ENCODE measurements around the gene WFDC8. TPM values are rescaled to one million over a fixed set of nuclear protein-coding genes. Genes with fewer than 3 reads are reported as not detected.
A peak's percentile ranks its signal among the peaks of the same experiment; 100 is the strongest.

Gene WFDC8
- total and polyA plus RNA-seq, 2 donors from 2014 or later = not detected

DNA sequence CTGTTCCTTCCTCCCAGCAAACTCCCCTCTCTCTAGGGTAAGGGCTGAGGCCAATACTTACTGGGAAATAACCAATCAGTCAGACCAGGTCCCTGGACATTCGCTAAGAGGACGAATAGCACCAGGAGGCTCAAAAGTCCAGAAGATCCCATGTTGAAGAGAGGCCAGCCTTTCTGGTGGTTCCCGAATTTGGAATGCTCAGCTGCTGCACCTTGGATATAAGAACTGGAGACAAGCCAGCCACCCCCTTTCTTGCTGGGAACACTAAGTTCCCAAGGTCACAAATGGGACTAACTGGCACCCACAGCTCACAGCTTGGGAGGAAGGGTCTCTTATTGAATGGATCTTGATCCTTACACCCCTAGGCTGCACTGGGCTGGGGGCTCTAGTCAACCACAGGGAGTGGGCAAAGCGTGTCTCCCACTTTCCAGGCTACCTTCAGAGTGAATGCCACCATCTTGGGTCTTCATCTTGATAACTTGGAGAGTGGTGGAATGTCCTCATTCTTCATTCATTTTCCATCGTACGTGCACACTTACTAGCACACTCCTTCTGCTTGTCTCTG lies 31.8 kb downstream of the WFDC8 start, which contains the start of gene EPPIN:
EPPIN (minus strand) TSS at position 196 of the 565 bp plus-strand sequence; CDS start at position 152, 44 bp downstream.
- Histone ChIP-seq H3K27me3 (ENCODE audit: control insufficient read depth, insufficient read depth, low read length) (no peaks in the 10 kb centered on the region), H3K9me3 (ENCODE audit: control insufficient read depth in 2 of 3, insufficient read depth in 1 of 3, low read length in 3 of 3) (no peaks in the 10 kb centered on the region), H3K36me3 (ENCODE audit: control insufficient read depth in 2 of 3, insufficient read depth in 3 of 3, low read length in 3 of 3) (no peaks in the 10 kb centered on the region), H3K4me3 (ENCODE audit: low read length in 3 of 3) (no peak within 1 kb of the TSS), H3K9ac (ENCODE audit: low read length in 3 of 3) (no peak within 1 kb of the TSS), H3K4me1 (ENCODE audit: control insufficient read depth in 2 of 3, insufficient read depth in 2 of 3, low read depth in 1 of 3, low read length in 3 of 3) (no peaks in the 10 kb centered on the region), H3K27ac (ENCODE audit: low read depth in 2 of 2, low read length in 2 of 2) (no peak within 1 kb of the TSS)
- TF ChIP-seq, protein P1, sequence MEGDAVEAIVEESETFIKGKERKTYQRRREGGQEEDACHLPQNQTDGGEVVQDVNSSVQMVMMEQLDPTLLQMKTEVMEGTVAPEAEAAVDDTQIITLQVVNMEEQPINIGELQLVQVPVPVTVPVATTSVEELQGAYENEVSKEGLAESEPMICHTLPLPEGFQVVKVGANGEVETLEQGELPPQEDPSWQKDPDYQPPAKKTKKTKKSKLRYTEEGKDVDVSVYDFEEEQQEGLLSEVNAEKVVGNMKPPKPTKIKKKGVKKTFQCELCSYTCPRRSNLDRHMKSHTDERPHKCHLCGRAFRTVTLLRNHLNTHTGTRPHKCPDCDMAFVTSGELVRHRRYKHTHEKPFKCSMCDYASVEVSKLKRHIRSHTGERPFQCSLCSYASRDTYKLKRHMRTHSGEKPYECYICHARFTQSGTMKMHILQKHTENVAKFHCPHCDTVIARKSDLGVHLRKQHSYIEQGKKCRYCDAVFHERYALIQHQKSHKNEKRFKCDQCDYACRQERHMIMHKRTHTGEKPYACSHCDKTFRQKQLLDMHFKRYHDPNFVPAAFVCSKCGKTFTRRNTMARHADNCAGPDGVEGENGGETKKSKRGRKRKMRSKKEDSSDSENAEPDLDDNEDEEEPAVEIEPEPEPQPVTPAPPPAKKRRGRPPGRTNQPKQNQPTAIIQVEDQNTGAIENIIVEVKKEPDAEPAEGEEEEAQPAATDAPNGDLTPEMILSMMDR (IDR thresholded peaks at IDR 0.05; ENCODE audit: borderline replicate concordance, extremely low read depth, insufficient read depth) = no peak
- FAIRE-seq (no peak), DNase-seq (no peak)
- intact Hi-C loops (cut with DNase I) = no loop called here

DNA sequence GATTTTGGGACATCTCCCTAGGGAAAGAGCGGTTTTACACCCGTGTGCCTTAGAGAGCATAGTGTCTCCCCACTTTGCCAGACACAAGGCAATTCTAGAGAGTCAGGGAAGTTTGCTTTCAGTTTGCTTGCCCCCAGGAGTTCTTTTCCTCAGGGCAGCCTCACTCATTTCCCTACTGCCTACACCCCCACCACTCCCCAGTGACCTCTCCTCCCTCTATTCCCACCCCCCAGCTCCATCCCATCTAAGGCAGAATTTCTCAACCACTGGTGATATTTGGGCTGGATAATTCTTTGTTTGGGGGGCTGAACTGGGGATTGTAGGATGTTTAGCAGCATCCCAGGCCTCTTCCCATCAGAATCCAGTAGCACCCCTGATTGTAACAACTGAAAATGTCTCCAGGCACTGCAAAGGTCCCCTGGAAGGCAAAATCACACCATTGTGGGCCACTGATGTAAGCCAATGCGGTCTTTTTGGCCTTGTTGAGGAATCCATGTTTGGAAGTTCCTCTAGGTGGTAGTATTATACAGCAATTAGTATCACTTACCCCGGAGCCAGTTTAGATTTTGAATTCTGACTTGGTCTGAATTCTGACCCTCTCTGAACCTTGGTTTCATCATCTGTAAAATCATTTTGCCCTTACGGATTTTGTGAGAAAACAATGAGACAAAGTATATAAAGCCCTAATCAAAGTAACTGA lies 33.2 kb downstream of the WFDC8 start:
- H3K27ac ChIP-seq (ENCODE audit: low read depth in 2 of 2, low read length in 2 of 2) = no peak overlapping the region
- H3K4me3 ChIP-seq (ENCODE audit: low read length in 3 of 3) = no peak overlapping the region
- FAIRE-seq (no peak), DNase-seq (peak in 2 of 5 donors; percentile 13 to 37)
- no peak overlapping the region for H3K9ac ChIP-seq (ENCODE audit: low read length in 3 of 3)
- no peaks in the 10 kb centered on the region for H3K27me3 ChIP-seq (ENCODE audit: control insufficient read depth, insufficient read depth, low read length)
- TF ChIP-seq, protein P1 (IDR thresholded peaks at IDR 0.05; ENCODE audit: borderline replicate concordance, extremely low read depth, insufficient read depth) = peak; percentile 14
- H3K4me1 ChIP-seq (ENCODE audit: control insufficient read depth in 2 of 3, insufficient read depth in 2 of 3, low read depth in 1 of 3, low read length in 3 of 3) = no peaks in the 10 kb centered on the region
- H3K9me3 ChIP-seq (ENCODE audit: control insufficient read depth in 2 of 3, insufficient read depth in 1 of 3, low read length in 3 of 3) = no peaks in the 10 kb centered on the region
- H3K36me3 ChIP-seq (ENCODE audit: control insufficient read depth in 2 of 3, insufficient read depth in 3 of 3, low read length in 3 of 3) = no peaks in the 10 kb centered on the region
- intact Hi-C loops (cut with DNase I) = no loop called here

DNA sequence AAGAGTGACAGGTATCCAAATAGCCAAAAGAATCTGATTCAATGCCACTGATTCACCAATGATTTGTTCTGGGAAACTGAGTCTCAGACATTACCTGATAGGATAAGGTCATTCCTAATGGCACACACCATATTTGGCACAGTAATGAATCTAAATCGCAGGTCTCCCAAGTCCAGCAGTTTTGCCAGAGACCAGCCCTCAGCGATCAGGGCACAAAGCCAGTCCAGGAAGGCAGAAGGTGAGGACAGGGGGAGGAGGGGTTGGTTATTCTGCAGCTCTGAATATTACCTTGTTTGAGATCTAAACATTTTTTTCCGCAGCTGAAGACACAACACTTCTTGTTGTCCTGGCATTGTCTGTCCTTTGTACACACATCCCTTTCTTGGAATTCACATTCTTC lies 33.7 kb downstream of the WFDC8 start:
- Histone ChIP-seq H3K27ac (ENCODE audit: low read depth in 2 of 2, low read length in 2 of 2) (no peak overlapping the region), H3K4me1 (ENCODE audit: control insufficient read depth in 2 of 3, insufficient read depth in 2 of 3, low read depth in 1 of 3, low read length in 3 of 3) (no peaks in the 10 kb centered on the region), H3K9me3 (ENCODE audit: control insufficient read depth in 2 of 3, insufficient read depth in 1 of 3, low read length in 3 of 3) (no peaks in the 10 kb centered on the region), H3K4me3 (ENCODE audit: low read length in 3 of 3) (no peak overlapping the region), H3K36me3 (ENCODE audit: control insufficient read depth in 2 of 3, insufficient read depth in 3 of 3, low read length in 3 of 3) (no peaks in the 10 kb centered on the region), H3K27me3 (ENCODE audit: control insufficient read depth, insufficient read depth, low read length) (no peaks in the 10 kb centered on the region), H3K9ac (ENCODE audit: low read length in 3 of 3) (no peak overlapping the region)
- FAIRE-seq (no peak), DNase-seq (no peak)
- TF ChIP-seq, protein P1 (IDR thresholded peaks at IDR 0.05; ENCODE audit: borderline replicate concordance, extremely low read depth, insufficient read depth) = no peak
- intact Hi-C loops (cut with DNase I) = no loop called here

Measured in kidney (tissue), 14 donors.